Measurements from ENCODE around the gene NOTCH4.
"Not testable (repeated sequence)": the region's sequence is repeated elsewhere in the genome, so short reads cannot be mapped to it uniquely, and the experiment has no call there.

Gene NOTCH4

DNA sequence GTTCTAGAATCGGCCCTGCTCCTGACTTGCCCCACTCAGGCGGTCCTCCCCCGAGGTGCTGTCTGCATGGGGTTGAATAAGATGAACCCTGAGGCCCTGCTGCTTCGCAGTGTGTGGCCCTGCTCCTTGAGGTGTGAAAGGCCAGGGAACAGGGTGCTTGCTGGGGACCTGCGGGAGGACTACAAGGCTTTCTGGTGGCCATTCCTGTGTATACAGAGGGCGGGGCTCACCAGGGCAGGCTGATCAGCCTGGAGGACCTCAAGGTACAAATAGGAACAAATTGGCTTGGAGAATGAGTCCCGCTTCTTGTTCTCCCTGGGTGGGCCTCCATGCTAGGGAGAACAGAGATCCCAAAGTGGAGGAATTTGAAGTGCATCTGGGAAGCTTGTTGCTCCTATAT, 5.7 kb downstream of the NOTCH4 start:
- no peak for DNase-seq (ENCODE audit: low read depth in 2 of 2)

DNA sequence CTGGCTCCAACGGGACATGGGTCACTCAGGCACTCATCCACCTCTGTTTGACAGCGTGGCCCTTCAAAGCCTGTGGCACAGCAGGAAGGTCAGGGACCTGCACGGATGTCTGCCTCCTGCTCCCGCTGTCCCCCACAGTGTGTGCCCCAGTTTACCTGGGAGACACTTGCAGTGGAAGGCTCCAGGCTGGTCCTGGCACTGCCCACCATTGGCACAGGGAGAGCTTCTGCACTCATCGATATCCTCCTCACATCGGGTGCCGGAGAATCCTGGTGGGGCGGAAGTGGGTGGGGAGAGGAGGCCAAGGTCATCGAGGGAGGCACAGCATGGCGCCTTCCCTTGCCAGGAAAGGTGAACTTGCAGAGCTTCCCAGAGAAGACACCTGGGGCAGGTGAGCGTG, 6.9 kb downstream of the NOTCH4 start:
- DNase-seq (ENCODE audit: low read depth in 2 of 2) = no peak

DNA sequence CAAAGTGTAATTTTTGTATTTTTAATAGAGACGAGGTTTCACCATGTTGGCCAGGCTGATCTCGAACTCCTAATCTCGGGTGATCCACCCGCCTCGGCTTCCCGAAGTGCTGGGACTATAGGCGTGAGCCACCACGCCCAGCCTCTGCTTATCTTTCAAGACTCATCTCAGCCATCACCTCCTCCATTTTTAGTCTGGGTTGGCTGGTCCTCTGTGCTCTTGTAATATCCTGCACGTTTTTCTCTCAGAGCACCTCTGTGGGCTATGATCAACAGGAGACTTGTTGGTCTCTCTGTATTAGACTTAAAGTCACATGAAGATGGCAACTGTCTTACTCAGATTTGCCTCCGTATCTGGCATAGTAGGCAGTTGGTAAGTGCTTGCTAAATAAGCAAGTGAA, 7.6 kb downstream of the NOTCH4 start:
- no peak for DNase-seq (ENCODE audit: low read depth in 2 of 2)

DNA sequence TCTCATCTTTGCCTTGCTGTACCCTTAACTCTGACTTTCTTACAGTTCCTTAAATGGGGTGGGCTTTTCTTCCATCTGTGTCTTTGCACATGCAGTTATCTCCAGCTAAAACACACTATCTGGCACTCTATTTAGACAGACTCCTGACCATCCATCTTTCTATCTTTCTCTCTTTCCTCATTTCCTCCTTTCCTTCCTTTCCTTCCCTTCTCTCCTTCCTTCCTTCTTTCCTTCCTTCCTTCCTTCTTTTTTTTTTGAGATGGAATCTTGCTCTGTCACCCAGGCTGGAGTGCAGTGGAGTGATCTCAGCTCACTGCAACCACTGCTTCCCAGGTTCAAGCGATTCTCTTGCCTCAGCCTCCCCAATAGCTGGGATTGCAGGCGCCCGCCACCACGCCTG, 8.2 kb downstream of the NOTCH4 start:
- no peak for DNase-seq (ENCODE audit: low read depth in 2 of 2)

DNA sequence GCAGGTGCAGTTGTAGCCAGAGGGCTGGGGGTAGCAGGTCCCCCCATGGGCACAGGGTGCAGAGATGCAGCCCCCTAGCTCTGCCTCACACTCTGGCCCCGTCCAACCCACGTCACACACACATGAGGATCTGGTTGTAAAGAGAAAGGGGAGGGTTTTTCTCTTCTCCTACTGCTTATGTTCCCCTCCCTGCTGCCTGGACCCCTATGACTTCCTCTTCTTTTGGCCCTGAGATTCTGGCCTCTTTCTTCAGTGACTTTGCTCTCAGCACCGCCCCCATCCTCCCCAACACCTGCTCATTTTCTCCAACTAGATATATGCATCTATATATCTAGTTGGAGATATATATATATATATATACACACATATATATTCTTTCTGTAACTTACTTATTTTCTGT, 9.7 kb downstream of the NOTCH4 start:
- DNase-seq (ENCODE audit: low read depth in 2 of 2) = no peak

DNA sequence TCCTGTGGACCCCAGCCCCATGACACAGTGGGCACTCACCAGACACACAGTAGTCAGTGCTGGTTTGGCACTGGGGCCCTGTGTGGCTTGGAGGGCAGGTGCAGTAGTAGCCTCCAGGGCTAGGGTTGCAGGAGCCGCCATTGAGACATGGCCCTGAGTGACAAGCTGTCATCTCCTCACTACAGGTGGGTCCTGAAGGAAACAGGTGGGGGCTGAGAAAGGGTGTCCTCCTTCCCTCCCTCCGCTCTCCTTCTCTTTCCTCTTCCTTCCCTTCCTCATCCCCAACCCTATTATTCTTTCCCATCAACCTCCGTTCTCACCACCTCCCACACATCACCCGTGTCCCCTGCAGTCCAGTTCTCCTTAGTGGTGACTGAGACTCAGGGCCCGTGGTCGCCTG, 10.2 kb downstream of the NOTCH4 start:
- DNase-seq (ENCODE audit: low read depth in 2 of 2) = no peak

DNA sequence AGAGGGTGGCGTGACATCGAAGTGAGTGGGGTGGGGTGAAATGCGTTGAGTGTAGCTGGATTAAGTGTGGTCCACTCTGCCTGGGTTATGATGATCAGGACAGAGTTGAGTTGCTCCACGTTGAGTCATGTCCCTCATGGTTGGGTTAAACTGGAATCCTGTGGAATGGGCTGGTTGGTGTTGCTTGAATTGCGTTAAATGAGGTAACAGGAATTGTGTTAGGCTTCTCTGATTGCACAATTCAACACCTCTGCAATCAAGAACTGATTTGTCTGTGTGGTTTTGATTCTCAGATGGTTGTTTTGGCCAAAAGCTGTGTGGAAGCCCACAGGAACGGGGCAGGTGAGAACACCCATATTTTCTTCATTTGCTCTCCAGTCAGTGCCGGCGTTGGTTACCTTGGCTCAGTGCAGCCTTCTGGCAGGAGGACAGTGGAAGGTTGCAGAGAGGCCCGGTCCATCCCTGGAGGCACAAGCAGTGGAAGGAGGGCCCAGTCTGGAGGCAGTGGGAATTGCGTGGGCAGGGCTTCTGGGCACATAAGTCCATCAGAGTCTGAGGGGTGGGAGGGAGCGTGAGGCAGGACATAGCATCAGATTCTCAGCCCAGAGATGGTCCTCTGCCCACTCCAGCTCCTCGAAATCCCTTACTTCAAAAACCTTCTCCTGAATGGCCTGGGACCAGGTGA, 11.6 kb downstream of the NOTCH4 start:
- DNase-seq (ENCODE audit: low read depth in 2 of 2) = no peak

DNA sequence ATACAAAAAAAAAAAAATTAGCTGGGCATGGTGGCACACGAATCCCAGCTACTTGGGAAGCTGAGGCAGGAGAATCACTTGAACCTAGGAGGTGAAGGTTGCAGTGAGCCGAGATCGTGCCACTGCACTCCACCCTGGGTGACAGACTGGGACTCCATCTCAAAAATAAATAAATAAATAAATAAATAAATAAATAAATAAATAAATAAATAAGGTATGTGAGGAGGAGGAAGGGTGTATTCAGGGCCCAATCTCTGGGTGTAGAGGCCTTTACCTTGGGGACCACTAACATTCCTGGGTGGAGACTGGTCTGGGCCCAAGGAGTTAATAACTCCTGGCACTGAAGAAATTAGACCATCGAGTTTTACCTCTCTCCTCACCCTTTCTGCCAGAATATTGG, 12.4 kb downstream of the NOTCH4 start:
- DNase-seq (ENCODE audit: low read depth in 2 of 2) = not testable (repeated sequence)

DNA sequence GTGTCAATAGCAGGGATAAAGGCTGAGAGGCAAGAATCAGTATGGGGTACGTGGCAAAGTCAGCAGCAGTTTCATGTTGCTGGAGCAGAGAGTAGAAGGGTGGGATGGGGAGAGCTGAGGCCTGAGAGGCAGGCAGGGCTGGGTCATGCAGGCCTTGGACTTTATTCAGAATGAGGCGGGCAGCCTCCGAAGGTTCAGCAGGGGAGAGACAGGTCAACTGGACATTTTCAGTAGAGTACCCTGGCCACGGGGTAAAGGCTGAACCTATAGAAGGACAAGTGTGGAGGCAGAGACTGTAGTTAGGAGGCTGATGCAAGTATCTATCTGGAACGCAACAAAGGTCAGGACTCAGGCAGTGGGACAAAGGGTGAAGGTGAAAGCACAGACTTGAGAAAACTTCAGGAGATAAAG, 13.7 kb downstream of the NOTCH4 start:
- no peak for DNase-seq (ENCODE audit: low read depth in 2 of 2)

DNA sequence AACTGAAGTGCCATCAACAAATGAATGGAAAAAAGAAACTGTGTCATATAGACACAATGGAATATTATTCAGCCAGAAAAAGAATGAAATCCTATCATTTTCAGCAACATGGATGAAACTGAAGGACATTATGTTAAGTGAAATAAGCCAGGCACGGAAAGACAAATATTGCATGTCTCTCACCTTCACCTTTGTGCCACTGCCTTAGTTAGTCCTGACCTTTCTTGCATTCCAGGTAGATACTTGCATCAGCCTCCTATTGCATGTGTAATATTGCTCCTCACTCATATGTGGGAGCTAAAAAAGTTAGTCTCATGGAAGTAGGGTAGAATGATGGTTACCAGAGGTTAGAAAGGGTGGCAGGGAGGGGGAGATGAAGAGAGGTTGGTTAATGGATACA, 14.9 kb downstream of the NOTCH4 start:
- DNase-seq (ENCODE audit: low read depth in 2 of 2) = no peak

DNA sequence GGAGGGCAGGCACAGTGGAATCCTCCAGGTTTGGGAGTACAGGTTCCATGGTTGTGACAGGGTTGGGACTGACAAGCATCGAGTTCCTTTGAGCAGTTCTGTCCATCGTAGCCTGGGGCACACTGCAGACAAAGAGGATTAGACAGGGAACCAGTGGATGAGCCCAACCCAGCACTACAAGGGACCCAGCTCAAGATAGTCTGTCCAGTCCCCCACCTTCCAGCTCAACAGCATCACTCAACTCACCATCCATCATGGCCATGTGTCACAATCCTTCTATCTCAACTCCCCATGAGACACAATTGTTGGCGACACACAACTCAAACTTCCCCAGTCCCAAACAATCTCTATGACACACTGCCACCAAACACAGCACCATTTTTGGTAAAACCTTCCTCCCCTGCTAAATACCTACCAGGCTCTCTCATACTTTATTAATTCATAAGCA, 19.6 kb downstream of the NOTCH4 start:
- DNase-seq (ENCODE audit: low read depth in 2 of 2) = no peak

DNA sequence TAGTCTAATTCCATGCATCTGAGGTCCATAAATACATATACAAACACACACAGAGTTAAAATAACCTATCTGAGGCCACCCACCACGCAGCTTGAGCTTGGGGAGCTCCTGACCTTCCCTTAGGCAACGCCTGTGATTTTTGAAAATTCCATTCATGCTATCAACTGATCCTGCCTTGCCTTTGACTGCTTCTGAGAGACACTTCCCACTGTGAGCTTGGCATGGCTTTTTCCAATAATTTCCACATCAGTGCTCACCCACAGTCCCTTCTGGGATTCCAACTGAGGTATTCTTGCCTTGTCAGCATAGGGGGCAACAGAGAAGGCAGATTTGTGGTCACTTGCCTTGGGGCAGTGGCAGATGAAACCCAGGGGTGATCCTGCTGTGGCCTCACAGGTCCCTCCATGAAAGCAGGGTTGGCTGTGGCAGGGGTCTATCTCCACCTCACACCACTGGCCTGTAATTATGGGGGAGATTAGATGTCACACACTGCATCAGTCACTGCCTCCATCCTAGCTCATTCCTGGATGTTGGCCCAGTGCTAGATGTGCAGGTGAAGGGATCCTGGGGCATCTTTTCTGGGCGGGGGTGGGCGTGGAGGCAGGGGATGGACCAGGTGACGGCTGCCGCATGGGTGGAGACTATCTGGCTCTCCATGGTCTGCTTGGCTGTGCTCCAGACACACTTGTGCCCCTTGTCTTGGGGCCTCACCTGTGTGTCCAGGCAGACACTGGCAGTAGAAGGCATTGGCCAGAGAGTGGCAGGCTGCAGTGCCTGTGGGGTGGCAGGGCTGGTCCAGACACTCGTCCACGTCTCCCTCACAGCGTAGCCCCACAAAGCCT, 20.2 kb downstream of the NOTCH4 start:
- no peak for DNase-seq (ENCODE audit: low read depth in 2 of 2)

DNA sequence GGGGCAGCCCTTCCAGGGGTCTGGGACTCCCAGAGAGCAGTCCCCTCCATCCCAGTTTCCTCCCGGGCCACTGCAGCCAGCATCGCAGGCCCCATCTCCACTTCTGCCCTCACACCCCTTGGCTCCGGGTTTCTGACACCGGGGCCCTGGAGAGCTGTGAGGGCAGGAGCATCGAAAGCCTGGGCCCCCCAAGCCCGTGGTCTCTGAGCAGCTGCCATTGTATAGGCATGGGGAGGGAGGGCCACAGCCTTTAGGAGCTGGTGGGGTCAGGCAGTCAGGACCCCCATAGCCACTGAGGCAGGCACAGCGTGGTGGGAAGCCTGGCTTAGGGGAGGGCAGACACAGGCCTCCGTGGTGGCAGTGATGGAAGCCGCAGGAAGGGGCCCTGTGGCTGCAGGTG, 21.7 kb downstream of the NOTCH4 start:
- DNase-seq (ENCODE audit: low read depth in 2 of 2) = no peak

DNA sequence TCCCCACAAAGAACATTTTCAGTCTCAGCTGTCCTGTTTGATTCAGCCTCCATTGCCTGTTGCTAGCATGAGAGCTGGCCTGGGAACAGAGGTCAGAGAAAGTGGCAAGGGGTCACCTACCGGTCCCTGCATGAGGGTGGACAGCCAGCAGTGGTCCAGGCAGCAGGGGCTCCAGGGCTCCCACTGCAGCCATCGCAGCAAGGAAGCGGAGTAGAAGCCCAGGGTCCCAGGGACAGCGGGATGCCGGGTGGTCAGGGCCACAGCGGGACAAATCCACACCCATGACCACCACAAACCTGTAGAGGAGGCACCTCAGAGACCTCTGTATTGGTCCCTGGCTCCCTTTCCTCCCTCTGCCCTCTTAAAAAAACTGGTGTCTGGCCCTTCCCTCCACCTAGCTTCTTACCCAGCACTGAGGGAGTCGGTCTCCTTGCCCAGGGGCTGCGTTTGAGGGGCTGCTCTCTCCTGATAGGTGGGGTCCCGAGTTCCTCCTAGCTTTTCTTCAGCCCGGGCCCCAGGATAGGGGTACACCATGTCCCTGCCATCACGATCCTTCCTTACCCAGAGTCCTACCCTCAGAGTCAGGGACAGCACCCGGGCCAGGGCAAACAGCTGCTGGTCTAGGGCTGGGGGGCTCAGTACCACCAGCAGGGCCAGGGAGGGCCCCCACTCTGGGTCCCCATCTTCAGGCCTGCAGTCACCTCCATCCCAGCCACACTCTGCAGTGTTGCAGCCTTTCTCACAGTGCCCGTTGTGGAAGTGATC, 23.0 kb downstream of the NOTCH4 start:
- no peak for DNase-seq (ENCODE audit: low read depth in 2 of 2)

DNA sequence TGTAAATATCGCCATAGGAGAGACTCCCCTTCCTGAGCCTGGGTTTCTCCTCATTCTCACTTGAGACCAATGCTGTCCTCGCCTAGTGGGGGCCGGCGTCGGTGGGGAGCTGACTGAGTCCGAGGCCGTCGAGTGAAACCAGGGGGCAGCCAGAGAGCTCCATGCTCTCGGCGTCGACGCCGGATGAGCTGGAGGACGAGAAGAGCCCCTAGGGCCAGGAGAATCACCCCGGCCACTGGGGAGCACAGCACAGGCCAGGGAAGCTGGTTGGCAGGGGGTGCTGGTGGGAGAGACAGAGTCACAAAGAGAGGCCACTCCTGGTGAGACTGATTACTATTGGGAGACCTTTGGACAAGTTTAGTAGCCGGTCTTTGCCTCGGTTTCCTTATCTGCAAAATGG, 25.0 kb downstream of the NOTCH4 start:
- no peak for DNase-seq (ENCODE audit: low read depth in 2 of 2)

DNA sequence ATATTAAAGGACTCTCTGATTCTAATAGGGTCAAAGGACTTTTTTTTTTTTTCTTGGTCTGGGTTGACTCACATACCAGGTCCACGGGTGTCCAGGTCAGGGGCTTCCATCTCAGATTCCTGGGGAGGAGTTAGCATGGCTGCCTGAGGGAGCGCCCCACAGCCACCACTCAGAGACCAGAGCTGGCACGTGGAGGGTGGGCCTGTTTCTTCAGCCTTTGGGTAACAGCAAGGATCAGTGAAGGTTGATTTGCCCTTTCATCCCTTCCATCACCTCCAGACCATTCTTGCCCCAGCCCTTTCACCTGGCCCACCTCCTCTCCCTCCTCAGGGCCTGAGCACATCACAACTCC, 25.5 kb downstream of the NOTCH4 start:
- no peak for DNase-seq (ENCODE audit: low read depth in 2 of 2)

DNA sequence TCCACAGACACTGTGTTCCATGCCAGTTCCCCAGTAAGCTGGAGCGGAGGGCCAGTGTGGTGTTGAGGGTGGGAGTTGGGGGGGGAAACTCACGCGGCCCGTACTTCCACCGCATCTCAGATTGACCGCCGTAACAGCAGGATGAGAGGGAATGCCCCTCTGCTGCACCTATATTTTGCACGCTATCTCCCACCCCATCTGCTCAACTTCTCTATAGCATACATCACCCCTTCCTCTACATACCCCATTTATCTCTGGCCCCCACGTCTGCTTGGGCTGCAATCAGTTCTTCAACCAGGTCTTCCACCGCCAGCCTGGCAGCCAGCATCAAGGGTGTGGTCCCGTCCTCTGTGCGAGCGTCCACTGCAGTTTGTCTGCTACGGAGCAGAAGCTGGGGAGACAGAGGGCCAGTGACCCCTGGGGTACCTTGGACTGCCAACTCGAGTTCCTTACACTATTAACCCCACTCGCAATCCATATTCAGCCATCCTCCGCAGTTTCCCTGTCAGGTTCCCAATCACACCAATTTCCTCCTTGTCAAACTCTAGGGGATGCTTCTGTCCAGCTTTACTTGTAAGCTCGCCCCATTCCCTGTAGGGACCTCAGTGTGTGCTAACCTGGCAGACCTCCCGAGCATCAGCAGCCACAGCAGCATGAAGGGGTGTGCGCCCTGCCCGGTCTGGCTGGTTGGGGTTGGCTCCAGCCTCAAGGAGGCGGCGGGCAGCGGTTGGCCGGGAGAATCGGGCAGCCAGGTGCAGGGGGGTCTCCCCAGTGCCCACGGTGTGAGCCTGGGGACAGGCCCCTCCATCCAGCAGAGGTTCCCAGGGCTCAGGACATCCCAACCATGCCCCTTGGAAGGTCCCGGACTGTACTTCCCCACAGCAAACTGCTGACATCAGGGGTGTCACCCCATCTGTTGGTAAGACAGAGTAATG, 26.9 kb downstream of the NOTCH4 start:
- no peak for DNase-seq (ENCODE audit: low read depth in 2 of 2)

DNA sequence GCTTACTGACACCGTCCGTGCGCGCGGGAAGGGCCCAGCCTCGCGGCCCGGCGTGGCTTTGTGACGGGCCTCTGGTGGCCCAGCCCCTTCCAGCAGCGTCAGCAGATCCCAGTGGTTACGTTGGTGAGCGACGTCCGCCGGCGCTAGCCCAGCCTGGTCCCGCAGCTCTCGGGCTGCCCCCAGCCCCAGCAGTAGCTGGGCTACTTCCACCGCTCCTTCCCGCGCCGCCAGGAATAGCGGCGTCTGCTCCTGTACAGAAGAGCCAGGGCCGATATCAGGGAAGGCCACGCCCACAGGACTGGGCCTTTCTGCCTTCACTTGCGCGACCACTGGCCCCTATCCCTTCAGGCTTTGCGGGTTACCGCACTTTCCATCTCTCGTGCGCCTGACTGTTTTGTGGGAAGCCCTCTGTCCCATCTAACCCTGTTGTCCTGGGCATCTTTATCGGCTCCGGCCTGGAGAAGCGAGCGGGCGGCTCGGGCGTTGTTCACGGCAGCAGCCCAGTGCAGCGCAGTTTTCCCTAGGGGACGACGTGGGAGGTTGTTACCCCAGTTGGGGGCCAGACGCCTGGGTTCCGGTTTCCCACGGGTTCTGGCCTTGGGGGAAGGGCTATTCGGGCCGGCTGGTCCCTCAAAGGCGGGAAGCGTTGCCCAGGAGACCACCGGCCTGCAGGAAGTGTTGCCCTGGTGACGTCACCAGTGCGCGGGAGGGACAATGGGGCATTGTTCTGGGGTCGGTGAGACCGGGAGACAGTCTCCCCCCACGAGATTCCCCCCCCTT, 27.8 kb downstream of the NOTCH4 start:
- DNase-seq (ENCODE audit: low read depth in 2 of 2) = peak in 1 of 2 donors; percentile 31

DNA sequence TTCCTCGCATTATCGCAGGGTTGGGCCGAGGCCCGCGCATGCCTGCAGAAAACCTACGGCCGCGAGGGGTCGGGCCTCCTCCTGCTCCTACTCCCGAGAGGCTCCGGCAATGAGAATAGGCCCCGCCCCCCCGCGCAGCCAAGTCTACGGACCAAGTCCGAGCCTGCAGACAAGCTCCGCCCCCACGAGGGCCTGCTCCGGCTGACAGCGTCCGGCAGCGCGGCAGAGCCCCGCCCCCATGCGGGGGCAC, 28.3 kb downstream of the NOTCH4 start:
- DNase-seq (ENCODE audit: low read depth in 2 of 2) = peak; percentile 100

DNA sequence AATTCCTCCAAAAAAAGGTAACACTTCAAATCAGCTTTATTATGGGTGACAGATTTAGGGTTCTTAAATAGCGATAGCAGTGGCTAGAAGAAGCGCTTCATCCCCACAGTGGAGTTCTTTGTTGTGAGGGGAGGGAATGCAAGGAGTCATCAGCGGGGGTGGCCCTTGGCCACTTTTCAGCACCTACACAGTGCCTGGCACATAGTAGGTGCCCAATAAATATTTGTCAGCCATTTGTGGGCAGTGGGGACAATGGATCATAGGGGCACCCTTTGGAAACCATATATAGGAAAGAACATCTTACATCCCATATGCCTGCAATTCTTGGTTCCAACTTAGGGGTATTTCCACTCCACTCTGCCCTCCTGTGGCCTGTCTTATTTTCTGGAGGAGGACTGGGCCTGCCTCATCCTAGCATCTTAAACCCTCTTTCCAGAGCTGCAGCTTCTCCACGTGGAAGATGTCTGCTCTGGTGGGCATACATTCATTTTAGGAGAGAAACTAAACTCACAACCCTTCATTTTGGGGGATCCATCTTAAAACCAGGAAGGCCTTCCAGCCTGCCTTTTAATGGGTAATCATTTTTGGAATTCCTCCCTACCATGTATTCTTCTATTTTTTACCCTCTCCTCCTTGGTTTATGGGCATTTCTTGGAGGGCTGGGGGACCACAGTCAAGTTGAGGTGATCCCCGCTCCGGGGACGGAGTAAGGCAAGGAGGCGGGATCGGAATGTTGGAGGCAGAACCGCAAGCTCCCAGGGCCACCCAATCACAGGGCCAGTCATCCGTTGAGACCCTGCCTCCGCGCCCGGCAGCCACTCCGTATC, 28.8 kb downstream of the NOTCH4 start:
- no peak for DNase-seq (ENCODE audit: low read depth in 2 of 2)

Data from activated CD8-positive, alpha-beta memory T cell treated with anti-CD3 and anti-CD28 coated beads for 4 hours (primary cell).